IMR-90 (cell line): Measurements from ENCODE around the gene CLDN25. TPM values are rescaled to one million over a fixed set of nuclear protein-coding genes. Genes with fewer than 3 reads are reported as not detected.

ENCODE experiments used
- ATAC-seq: fragments of 200-7000 bp; cut with Tn5 transposase; 2 replicates; pipeline ENCODE4 v1.9.1; 2020; ENCODE audit warnings: low read depth, mild to moderate bottlenecking, moderate library complexity
- BruUV-seq: library from RNA; stranded (reverse); fragments of 400-500 nt; replicated peaks from 2 replicates; lab custom pipeline; 2021; lab: Mats Ljungman, UMichigan
- CTCF ChIA-PET: fragments of 300-600 bp; formaldehyde crosslinking; extraction: SDS; loops from one replicate; lab custom pipeline; 2021; ENCODE audit warnings: antibody characterized with exemption; lab: Yijun Ruan, JAX
- POLR2A ChIA-PET: fragments of 300-600 bp; sonication (Branson Sonifier 250); formaldehyde crosslinking; loops from one replicate; lab custom pipeline; 2022; ENCODE audit warnings: antibody characterized with exemption; ENCODE audit not compliant: unreplicated experiment; lab: Charles Lee
- DNase-seq: peaks from one replicate; pipeline ENCODE4 v3.0.0; 2013
- H2AFZ ChIP-seq: replicated peaks from 2 replicates; pipeline ENCODE3; 2013; ENCODE audit warnings: low read length, mild to moderate bottlenecking; ENCODE audit not compliant: poor library complexity
- H2AK5ac ChIP-seq: 2 replicates; pipeline ENCODE4 v1.6.1; 2013; ENCODE audit warnings: low read depth, low read length, inconsistent platforms
- H2AK9ac ChIP-seq: replicated peaks from 2 replicates; pipeline ENCODE3; 2013; ENCODE audit warnings: mild to moderate bottlenecking, low read depth, low read length, moderate library complexity; ENCODE audit not compliant: poor library complexity
- H2BK120ac ChIP-seq: 2 replicates; pipeline ENCODE4 v1.6.1; 2013; ENCODE audit warnings: low read depth, low read length, inconsistent platforms
- H2BK15ac ChIP-seq: 3 replicates; pipeline ENCODE4 v1.6.1; 2013; ENCODE audit warnings: low read depth, low read length, inconsistent platforms
- H2BK20ac ChIP-seq: 2 replicates; pipeline ENCODE4 v1.6.1; 2013; ENCODE audit warnings: low read depth, mild to moderate bottlenecking, inconsistent platforms, low read length, moderate library complexity
- H2BK5ac ChIP-seq: 2 replicates; pipeline ENCODE4 v1.6.1; 2013; ENCODE audit warnings: mild to moderate bottlenecking, low read depth, low read length, inconsistent platforms; ENCODE audit not compliant: poor library complexity, severe bottlenecking
- H3K14ac ChIP-seq: replicated peaks from 2 replicates; pipeline ENCODE4 v1.6.1; 2013; ENCODE audit warnings: low read depth, low read length, inconsistent platforms
- H3K18ac ChIP-seq: 2 replicates; pipeline ENCODE4 v1.6.1; 2013; ENCODE audit warnings: low read depth, low read length, control low read depth
- H3K23ac ChIP-seq: 2 replicates; pipeline ENCODE4 v1.6.1; 2013; ENCODE audit warnings: low read depth, low read length, inconsistent platforms
- H3K27ac ChIP-seq: 2 replicates; pipeline ENCODE4 v1.5.1; 2013; ENCODE audit warnings: mild to moderate bottlenecking, control low read depth, low read length; ENCODE audit not compliant: insufficient read depth
- H3K27me3 ChIP-seq: 2 replicates; pipeline ENCODE4 v1.6.1; 2013; ENCODE audit warnings: low read length; ENCODE audit not compliant: control insufficient read depth, insufficient read depth
- H3K36me3 ChIP-seq: 2 replicates; pipeline ENCODE4 v1.6.1; 2013; ENCODE audit warnings: low read length, mixed read lengths; ENCODE audit not compliant: control insufficient read depth, insufficient read depth
- H3K4ac ChIP-seq: 2 replicates; pipeline ENCODE4 v1.6.1; 2013; ENCODE audit warnings: low read depth, low read length, inconsistent platforms
- H3K4me1 ChIP-seq: 2 replicates; pipeline ENCODE4 v1.6.1; 2013; ENCODE audit warnings: low read length, mixed read lengths; ENCODE audit not compliant: control insufficient read depth, insufficient read depth
- H3K4me2 ChIP-seq: 2 replicates; pipeline ENCODE4 v1.6.1; 2013; ENCODE audit warnings: low read depth, mild to moderate bottlenecking, control low read depth, low read length, moderate library complexity
- H3K4me3 ChIP-seq: 2 replicates; pipeline ENCODE4 v1.5.1; 2013; ENCODE audit warnings: low read depth, mild to moderate bottlenecking, control low read depth, low read length, moderate library complexity; ENCODE audit not compliant: insufficient read depth
- H3K56ac ChIP-seq: 2 replicates; pipeline ENCODE4 v1.6.1; 2013; ENCODE audit warnings: low read length, inconsistent platforms; ENCODE audit not compliant: insufficient read depth; ENCODE audit errors: extremely low read depth
- H3K79me1 ChIP-seq, 2 experiments: 2 replicates each; pipeline ENCODE4 v1.6.1; 2013; ENCODE audit warnings: low read length in 2 of 2, inconsistent platforms in 1 of 2, low read depth in 1 of 2
- H3K9ac ChIP-seq: 2 replicates; pipeline ENCODE4 v1.6.1; 2013; ENCODE audit warnings: low read depth, low read length, control low read depth
- H3K9me1 ChIP-seq: 2 replicates; pipeline ENCODE4 v1.6.1; 2013; ENCODE audit warnings: low read length, inconsistent platforms; ENCODE audit not compliant: insufficient read depth
- H3K9me3 ChIP-seq: 2 replicates; pipeline ENCODE4 v1.6.1; 2013; ENCODE audit warnings: low read length; ENCODE audit not compliant: control insufficient read depth, insufficient read depth
- H4K20me1 ChIP-seq: 2 replicates; pipeline ENCODE4 v1.6.1; 2013; ENCODE audit warnings: low read length, inconsistent platforms; ENCODE audit not compliant: insufficient read depth
- H4K5ac ChIP-seq: 2 replicates; pipeline ENCODE4 v1.6.1; 2013; ENCODE audit warnings: mild to moderate bottlenecking, low read depth, low read length, control low read depth
- H4K8ac ChIP-seq, 2 experiments: 2 replicates each; pipeline ENCODE4 v1.6.1; 2013; ENCODE audit warnings: low read depth in 2 of 2, low read length in 2 of 2, control low read depth in 1 of 2, inconsistent platforms in 1 of 2
- H4K91ac ChIP-seq: 2 replicates; pipeline ENCODE4 v1.6.1; 2013; ENCODE audit warnings: low read depth, low read length, inconsistent platforms; ENCODE audit not compliant: insufficient read depth
- CHD1 ChIP-seq: IDR thresholded peaks from 2 replicates; pipeline ENCODE4 v1.6.1; 2012; ENCODE audit warnings: low read depth, low read length, improper control_type of control experiment
- ELK1 ChIP-seq: fragments of 150-350 bp; IDR thresholded peaks from 2 replicates; pipeline ENCODE4 v1.6.1; 2016; ENCODE audit warnings: low read depth, mild to moderate bottlenecking, low read length, moderate library complexity, borderline replicate concordance
- FOS ChIP-seq: fragments of 150-350 bp; IDR thresholded peaks from 2 replicates; pipeline ENCODE4 v1.6.1; 2016; ENCODE audit warnings: low read depth, low read length
- MXI1 ChIP-seq: IDR thresholded peaks from 2 replicates; pipeline ENCODE4 v1.6.1; 2012; ENCODE audit warnings: low read depth, mild to moderate bottlenecking, low read length, moderate library complexity, borderline replicate concordance
- NFE2L2 ChIP-seq: fragments of 150-350 bp; IDR thresholded peaks from 2 replicates; pipeline ENCODE4 v1.6.1; 2016; ENCODE audit warnings: low read depth, mild to moderate bottlenecking, low read length
- POLR2A ChIP-seq: IDR thresholded peaks from 2 replicates; pipeline ENCODE4 v1.6.1; 2012; ENCODE audit warnings: mild to moderate bottlenecking, low read depth, low read length
- RAD21 ChIP-seq: IDR thresholded peaks from 2 replicates; pipeline ENCODE4 v1.6.1; 2012; ENCODE audit warnings: low read length, improper control_type of control experiment
- RFX5 ChIP-seq: IDR thresholded peaks from 2 replicates; pipeline ENCODE4 v1.8.0; 2012; ENCODE audit warnings: low read depth, mild to moderate bottlenecking, low read length, moderate library complexity
- SMC3 ChIP-seq: fragments of 150-350 bp; IDR thresholded peaks from 2 replicates; pipeline ENCODE4 v1.6.1; 2016; ENCODE audit warnings: low read depth, mild to moderate bottlenecking, antibody characterized with exemption, low read length, moderate library complexity
- WGBS, 2 experiments: methylation state at CpG; one replicate each; pipeline versions ENCODE4 v1.1.5 to v1.1.7; 2013; ENCODE audit warnings: missing lambda C conversion rate in 2 of 2; ENCODE audit not compliant: insufficient read length in 1 of 2; ENCODE audit errors: extremely low coverage in 2 of 2; 5-methylcytosine and 5-hydroxymethylcytosine counted together
- dilution Hi-C: fragments of 300-500 bp; cut with HindIII; formaldehyde crosslinking; loops from one replicate; pipeline ENCODE4 v1.14.3; 2018; ENCODE audit warnings: low sequenced_read_pairs; ENCODE audit not compliant: unreplicated experiment
- in situ Hi-C: fragments of 300-500 bp; cut with MboI; formaldehyde crosslinking; loops from 3 replicates; pipeline ENCODE4 v1.14.3; 2019; ENCODE audit warnings: low sequenced_read_pairs, inconsistent platforms, mixed read lengths
- intact Hi-C: fragments of 100-400 bp; cut with micrococcal nuclease; formaldehyde crosslinking; loops from 2 replicates; pipeline ENCODE4 v1.10.0; 2022
- polyA plus RNA-seq, 3 experiments: library from polyadenylated mRNA; depleted of rRNA; stranded (reverse); fragments of >200 nt; gene quantifications; 2 replicates each; pipeline ENCODE4 v1.2.3, GENCODE V29; 2012; ENCODE audit warnings: low replicate concordance in 1 of 3
- total RNA-seq: library from RNA; depleted of rRNA; stranded (reverse); fragments of >200 nt; gene quantifications from 2 replicates; pipeline ENCODE4 v1.2.3, GENCODE V29; 2012
- TF ChIP-seq, protein P1 (sequence below): fragments of 150-350 bp; IDR thresholded peaks from 2 replicates; pipeline ENCODE4 v1.6.1; 2017; ENCODE audit warnings: mild to moderate bottlenecking, antibody characterized with exemption, low read length, low read depth
- TF ChIP-seq, protein P2 (sequence below): conservative IDR thresholded peaks from 2 replicates; pipeline ENCODE4 v1.5.1; 2012; ENCODE audit warnings: mild to moderate bottlenecking, low read depth, low read length, improper control_type of control experiment

CLDN25 gene
- total and polyA plus RNA-seq, 2 of the 4 experiments (the other 2 are of a cell fraction), result not detected

GRCh38 chr11:113736323-113736722, 43.3 kb upstream of the CLDN25 start:
- Histone ChIP-seq H3K79me1 (no peaks in the 10 kb centered on the region), H4K5ac (no peak overlapping the region), H3K27me3 (no peaks in the 10 kb centered on the region), H4K20me1 (no peaks in the 10 kb centered on the region), H3K56ac (no peak overlapping the region), H2AFZ (no peak overlapping the region), H3K18ac (no peak overlapping the region), H3K9ac (no peak overlapping the region), H2BK15ac (no peak overlapping the region), H3K4me2 (no peak overlapping the region), H2BK20ac (no peak overlapping the region), H3K14ac (no peak overlapping the region), H2BK5ac (no peak overlapping the region), H2AK9ac (no peak overlapping the region), H3K4me3 (no peak overlapping the region), H4K91ac (no peak overlapping the region), H2AK5ac (no peak overlapping the region), H3K27ac (no peak overlapping the region), H4K8ac (no peak overlapping the region), H3K36me3 (peaks cover 16% of the 10 kb centered on the region), H3K23ac (no peak overlapping the region), H2BK120ac (no peak overlapping the region), H3K4ac (no peak overlapping the region), H3K9me1 (no peaks in the 10 kb centered on the region), H3K4me1 (no peaks in the 10 kb centered on the region), H3K9me3 (no peaks in the 10 kb centered on the region)
- no CpG with 5 or more reads among the region's 1 CpG for WGBS, 2 experiments
- no peak for TF ChIP-seq ELK1
- TF ChIP-seq RAD21, result no peak
- TF ChIP-seq CHD1, result no peak
- TF ChIP-seq MXI1, result no peak
- TF ChIP-seq, protein P1, sequence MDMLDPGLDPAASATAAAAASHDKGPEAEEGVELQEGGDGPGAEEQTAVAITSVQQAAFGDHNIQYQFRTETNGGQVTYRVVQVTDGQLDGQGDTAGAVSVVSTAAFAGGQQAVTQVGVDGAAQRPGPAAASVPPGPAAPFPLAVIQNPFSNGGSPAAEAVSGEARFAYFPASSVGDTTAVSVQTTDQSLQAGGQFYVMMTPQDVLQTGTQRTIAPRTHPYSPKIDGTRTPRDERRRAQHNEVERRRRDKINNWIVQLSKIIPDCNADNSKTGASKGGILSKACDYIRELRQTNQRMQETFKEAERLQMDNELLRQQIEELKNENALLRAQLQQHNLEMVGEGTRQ, result no peak
- no peak for TF ChIP-seq SMC3
- TF ChIP-seq, protein P2, sequence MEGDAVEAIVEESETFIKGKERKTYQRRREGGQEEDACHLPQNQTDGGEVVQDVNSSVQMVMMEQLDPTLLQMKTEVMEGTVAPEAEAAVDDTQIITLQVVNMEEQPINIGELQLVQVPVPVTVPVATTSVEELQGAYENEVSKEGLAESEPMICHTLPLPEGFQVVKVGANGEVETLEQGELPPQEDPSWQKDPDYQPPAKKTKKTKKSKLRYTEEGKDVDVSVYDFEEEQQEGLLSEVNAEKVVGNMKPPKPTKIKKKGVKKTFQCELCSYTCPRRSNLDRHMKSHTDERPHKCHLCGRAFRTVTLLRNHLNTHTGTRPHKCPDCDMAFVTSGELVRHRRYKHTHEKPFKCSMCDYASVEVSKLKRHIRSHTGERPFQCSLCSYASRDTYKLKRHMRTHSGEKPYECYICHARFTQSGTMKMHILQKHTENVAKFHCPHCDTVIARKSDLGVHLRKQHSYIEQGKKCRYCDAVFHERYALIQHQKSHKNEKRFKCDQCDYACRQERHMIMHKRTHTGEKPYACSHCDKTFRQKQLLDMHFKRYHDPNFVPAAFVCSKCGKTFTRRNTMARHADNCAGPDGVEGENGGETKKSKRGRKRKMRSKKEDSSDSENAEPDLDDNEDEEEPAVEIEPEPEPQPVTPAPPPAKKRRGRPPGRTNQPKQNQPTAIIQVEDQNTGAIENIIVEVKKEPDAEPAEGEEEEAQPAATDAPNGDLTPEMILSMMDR, result no peak
- no peak for TF ChIP-seq POLR2A
- TF ChIP-seq FOS, result no peak
- no peak for TF ChIP-seq NFE2L2
- no peak for TF ChIP-seq RFX5
- dilution Hi-C loops, result no loop called here
- no TSS peak for BruUV-seq
- ATAC-seq (no peak), DNase-seq (no peak)
- ChIA-PET CTCF (interaction anchor here (0.8 kb wide), 1 partner anchor 524 kb away, joined by 3 read pairs; no protein-coding TSS in a partner anchor), POLR2A (no interaction called here)
- in situ Hi-C loops, result no loop called here
- intact Hi-C loops, result loop anchor here (10.0 kb wide), 1 partner anchor 1522 kb away; no protein-coding TSS in a partner anchor
